GM12878 (cell line): ENCODE data around the gene PTPRF. TPM values are rescaled to one million over a fixed set of nuclear protein-coding genes. Genes with fewer than 3 reads are reported as not detected.

Experiments
- ATAC-seq: fragments of 200-7000 bp; cut with Tn5 transposase; 3 replicates; pipeline ENCODE4 v1.9.1; 2020; ENCODE audit warnings: mild to moderate bottlenecking, moderate library complexity
- BruUV-seq: library from RNA; stranded (reverse); fragments of 400-500 nt; replicated peaks from 2 replicates; lab custom pipeline; 2021; lab: Mats Ljungman, UMichigan
- CTCF ChIA-PET: fragments of 300-600 bp; sonication (Branson Sonifier 250); formaldehyde crosslinking; extraction: SDS; loops from one replicate; lab custom pipeline; 2021; ENCODE audit warnings: inconsistent platforms; lab: Yijun Ruan, JAX
- POLR2A ChIA-PET: fragments of 350-600 bp; formaldehyde crosslinking; extraction: SDS; loops from one replicate; lab custom pipeline; 2021; ENCODE audit warnings: inconsistent platforms; lab: Charles Lee
- RAD21 ChIA-PET: fragments of 300-600 bp; sonication (Branson Sonifier 250); formaldehyde crosslinking; loops from one replicate; lab custom pipeline; 2023; ENCODE audit warnings: antibody characterized with exemption; ENCODE audit not compliant: unreplicated experiment; lab: Charles Lee
- SMC1A ChIA-PET: fragments of 300-600 bp; sonication (Branson Sonifier 250); formaldehyde crosslinking; loops from one replicate; lab custom pipeline; 2023; ENCODE audit not compliant: unreplicated experiment, uncharacterized antibody; lab: Charles Lee
- DNase-seq: peaks from one replicate; pipeline ENCODE4 v3.0.0-alpha.2; 2011; ENCODE audit warnings: low read depth, low spot score
- FAIRE-seq: peaks from 3 replicates; lab custom pipeline; 2011; peaks lifted over from hg19 to GRCh38; lab: Jason Lieb, UNC
- H2AFZ ChIP-seq: 2 replicates; pipeline ENCODE4 v1.6.0; 2011; ENCODE audit warnings: low read depth, low read length, control low read depth; ENCODE audit not compliant: control insufficient read depth
- H3K27ac ChIP-seq: 2 replicates; pipeline ENCODE4 v1.5.1; 2011; ENCODE audit warnings: control low read depth; ENCODE audit not compliant: control insufficient read depth, insufficient read depth
- H3K27me3 ChIP-seq, 2 experiments: replicated peaks in 1 of 2; 2 replicates each; pipeline versions ENCODE4 v1.6.0 to v1.6.1; 2011; ENCODE audit warnings: low read length in 1 of 2; ENCODE audit not compliant: control insufficient read depth in 2 of 2, insufficient read depth in 2 of 2
- H3K36me3 ChIP-seq, 2 experiments: 2 replicates each; pipeline ENCODE4 v1.5.1; 2011; ENCODE audit warnings: low read length in 1 of 2; ENCODE audit not compliant: control insufficient read depth in 2 of 2, insufficient read depth in 2 of 2
- H3K4me1 ChIP-seq: 2 replicates; pipeline ENCODE4 v1.6.1; 2011; ENCODE audit warnings: mild to moderate bottlenecking, low read length, moderate library complexity, mixed read lengths; ENCODE audit not compliant: control insufficient read depth, insufficient read depth
- H3K4me2 ChIP-seq: 2 replicates; pipeline ENCODE4 v1.6.0; 2011; ENCODE audit warnings: control low read depth; ENCODE audit not compliant: control insufficient read depth, insufficient read depth
- H3K4me3 ChIP-seq: fragments of 200-600 bp; sonication (generic); 2 replicates; pipeline ENCODE4 v1.5.1; 2016
- H3K79me2 ChIP-seq: 2 replicates; pipeline ENCODE4 v1.6.0; 2011; ENCODE audit warnings: low read length; ENCODE audit not compliant: control insufficient read depth, insufficient read depth
- H3K9ac ChIP-seq: 2 replicates; pipeline ENCODE4 v1.8.0; 2011; ENCODE audit warnings: low read length, control low read depth, mixed read lengths; ENCODE audit not compliant: control insufficient read depth, insufficient read depth
- H3K9me3 ChIP-seq: replicated peaks from 3 replicates; pipeline ENCODE4 v1.5.1; 2011; ENCODE audit warnings: mild to moderate bottlenecking, low read length; ENCODE audit not compliant: control insufficient read depth, insufficient read depth
- H4K20me1 ChIP-seq: 2 replicates; pipeline ENCODE4 v1.6.0; 2011; ENCODE audit not compliant: control insufficient read depth, insufficient read depth
- CBX3 ChIP-seq: fragments of 200-600 bp; sonication (generic); IDR thresholded peaks from 2 replicates; pipeline ENCODE4 v1.6.1; 2016; ENCODE audit warnings: low read depth, borderline replicate concordance
- CHD4 ChIP-seq: fragments of 200-600 bp; sonication (generic); IDR thresholded peaks from 2 replicates; pipeline ENCODE4 v1.6.1; 2016; ENCODE audit warnings: mild to moderate bottlenecking
- E2F4 ChIP-seq: IDR thresholded peaks from 2 replicates; pipeline ENCODE4 v1.6.1; 2012; ENCODE audit warnings: low read depth, low read length, improper control_type of control experiment
- HCFC1 ChIP-seq: fragments of 150-350 bp; IDR thresholded peaks from 2 replicates; pipeline ENCODE4 v1.6.1; 2014; ENCODE audit warnings: low read length
- NR2C1 ChIP-seq: fragments of 450-650 bp; IDR thresholded peaks from 2 replicates; pipeline ENCODE4 v1.6.1; 2017; ENCODE audit warnings: antibody characterized with exemption, mild to moderate bottlenecking, moderate library complexity
- NRF1 ChIP-seq: conservative IDR thresholded peaks from 2 replicates; pipeline ENCODE4 v1.6.1; 2011; ENCODE audit warnings: mild to moderate bottlenecking, low read depth, low read length, improper control_type of control experiment
- POU2F2 ChIP-seq: IDR thresholded peaks from 3 replicates; pipeline ENCODE4 v1.6.1; 2011; ENCODE audit warnings: low read depth, mild to moderate bottlenecking, low read length, borderline replicate concordance
- REST ChIP-seq: IDR thresholded peaks from 2 replicates; pipeline ENCODE4 v1.6.1; 2012; ENCODE audit warnings: mild to moderate bottlenecking, low read depth, low read length
- SMAD5 ChIP-seq: IDR thresholded peaks from 2 replicates; pipeline ENCODE4 v1.6.1; 2016; ENCODE audit warnings: antibody characterized with exemption, low read depth
- SP1 ChIP-seq: IDR thresholded peaks from one replicate; pipeline ENCODE4 v1.6.1; 2011; ENCODE audit warnings: low read depth, low read length
- TCF7 ChIP-seq: IDR thresholded peaks from 2 replicates; pipeline ENCODE4 v1.6.1; 2014; ENCODE audit warnings: antibody characterized with exemption, borderline replicate concordance
- ZNF217 ChIP-seq: fragments of 450-650 bp; IDR thresholded peaks from 2 replicates; pipeline ENCODE4 v1.6.1; 2017; ENCODE audit warnings: antibody characterized with exemption, mild to moderate bottlenecking
- WGBS: methylation state at CpG from one replicate; pipeline ENCODE4 v1.1.6; 2016; ENCODE audit warnings: low lambda C conversion rate; ENCODE audit not compliant: insufficient replicate concordance, insufficient coverage; ENCODE audit errors: missing lambda C conversion rate; 5-methylcytosine and 5-hydroxymethylcytosine counted together
- in situ Hi-C: fragments of 300-500 bp; cut with MboI; formaldehyde crosslinking; loops from 9 replicates; pipeline ENCODE4 v1.14.3; 2018; ENCODE audit warnings: mixed read lengths
- intact Hi-C: fragments of 100-400 bp; cut with micrococcal nuclease; formaldehyde crosslinking; loops from one replicate; pipeline ENCODE4 v1.14.2; 2022; ENCODE audit not compliant: unreplicated experiment
- polyA plus RNA-seq, 11 experiments: library from polyadenylated mRNA; depleted of rRNA in 4 of 11; unstranded in 6 of 11; stranded (reverse) in 5 of 11; fragments of >200 nt; fragmentation: Nextera tagmentation in 4 of 11; fragmentation: Illumina TruSeq in 1 of 11; extraction: Ambion mirVana in 4 of 11; extraction: Trizol in 1 of 11; gene quantifications; 1 replicate in 1 of 11; 2 replicates in 10 of 11; pipeline versions ENCODE4 v1.2.1 to v1.2.3, GENCODE V29; 2011 to 2016; ENCODE audit warnings: inconsistent platforms in 2 of 11, missing spikeins in 2 of 11, low read depth in 1 of 11
- total RNA-seq, 4 experiments: library from RNA; depleted of rRNA in 3 of 4; stranded (reverse); fragments of >200 nt in 3 of 4; fragmentation: Illumina TruSeq in 1 of 4; extraction: Trizol in 1 of 4; gene quantifications; 2 replicates each; pipeline versions ENCODE4 v1.2.1 to v1.2.3, GENCODE V29; 2013 to 2021
- TF ChIP-seq, protein P1 (sequence below): fragments of 450-650 bp; IDR thresholded peaks from 2 replicates; pipeline ENCODE4 v1.6.1; 2016; ENCODE audit warnings: mild to moderate bottlenecking
- TF ChIP-seq, protein P2 (sequence below): fragments of 450-650 bp; IDR thresholded peaks from 2 replicates; pipeline ENCODE4 v1.6.1; 2017; ENCODE audit warnings: borderline replicate concordance

PTPRF gene
- total and polyA plus RNA-seq, 10 of the 15 experiments (the other 5 are each of a cell fraction or from before 2014, with no cell fraction given) = 0.04 to 2.6 (median 0.32) TPM

GRCh38 chr1:43625063-43625780 lies 94.5 kb downstream of the PTPRF start:
- ChIA-PET SMC1A (no interaction called here), POLR2A (no interaction called here), RAD21 (no interaction called here), CTCF (no interaction called here)
- no peaks in the 10 kb centered on the region for H3K4me1 ChIP-seq
- H3K4me2 ChIP-seq = no peak overlapping the region
- H3K9ac ChIP-seq = no peak overlapping the region
- no peak for ATAC-seq
- in situ Hi-C loops (no loop called here), intact Hi-C loops (no loop called here)
- TF ChIP-seq, protein P1, sequence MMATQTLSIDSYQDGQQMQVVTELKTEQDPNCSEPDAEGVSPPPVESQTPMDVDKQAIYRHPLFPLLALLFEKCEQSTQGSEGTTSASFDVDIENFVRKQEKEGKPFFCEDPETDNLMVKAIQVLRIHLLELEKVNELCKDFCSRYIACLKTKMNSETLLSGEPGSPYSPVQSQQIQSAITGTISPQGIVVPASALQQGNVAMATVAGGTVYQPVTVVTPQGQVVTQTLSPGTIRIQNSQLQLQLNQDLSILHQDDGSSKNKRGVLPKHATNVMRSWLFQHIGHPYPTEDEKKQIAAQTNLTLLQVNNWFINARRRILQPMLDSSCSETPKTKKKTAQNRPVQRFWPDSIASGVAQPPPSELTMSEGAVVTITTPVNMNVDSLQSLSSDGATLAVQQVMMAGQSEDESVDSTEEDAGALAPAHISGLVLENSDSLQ = no peak
- TF ChIP-seq NRF1 (no peak), TCF7 (no peak), SP1 (no peak), HCFC1 (no peak), SMAD5 (no peak), CHD4 (no peak), CBX3 (no peak), REST (no peak), POU2F2 (no peak), NR2C1 (no peak), E2F4 (no peak), ZNF217 (no peak)
- TF ChIP-seq, protein P2, sequence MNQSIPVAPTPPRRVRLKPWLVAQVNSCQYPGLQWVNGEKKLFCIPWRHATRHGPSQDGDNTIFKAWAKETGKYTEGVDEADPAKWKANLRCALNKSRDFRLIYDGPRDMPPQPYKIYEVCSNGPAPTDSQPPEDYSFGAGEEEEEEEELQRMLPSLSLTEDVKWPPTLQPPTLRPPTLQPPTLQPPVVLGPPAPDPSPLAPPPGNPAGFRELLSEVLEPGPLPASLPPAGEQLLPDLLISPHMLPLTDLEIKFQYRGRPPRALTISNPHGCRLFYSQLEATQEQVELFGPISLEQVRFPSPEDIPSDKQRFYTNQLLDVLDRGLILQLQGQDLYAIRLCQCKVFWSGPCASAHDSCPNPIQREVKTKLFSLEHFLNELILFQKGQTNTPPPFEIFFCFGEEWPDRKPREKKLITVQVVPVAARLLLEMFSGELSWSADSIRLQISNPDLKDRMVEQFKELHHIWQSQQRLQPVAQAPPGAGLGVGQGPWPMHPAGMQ = no peak
- H3K27ac ChIP-seq = no peak overlapping the region
- H3K27me3 ChIP-seq = no peaks in the 10 kb centered on the region; a peak in 3 of 4 replicates
- DNase-seq = no peak
- no TSS peak for BruUV-seq
- no peaks in the 10 kb centered on the region for H3K9me3 ChIP-seq
- H3K36me3 ChIP-seq = no peaks in the 10 kb centered on the region
- WGBS = 62% methylated on average over 16 of the region's 16 CpGs
- no peaks in the 10 kb centered on the region for H4K20me1 ChIP-seq
- no peak overlapping the region for H2AFZ ChIP-seq
- no peak for FAIRE-seq
- H3K4me3 ChIP-seq = no peak overlapping the region
- H3K79me2 ChIP-seq = no peaks in the 10 kb centered on the region
